Sciatic nerve (tissue), 2 donors: ENCODE measurements around the gene TAF4. TPM values are rescaled to one million over a fixed set of nuclear protein-coding genes. Genes with fewer than 3 reads are reported as not detected.
"Not testable (repeated sequence)": the region's sequence is repeated elsewhere in the genome, so short reads cannot be mapped to it uniquely, and the experiment has no call there.

Experiments
- ATAC-seq: fragments of 200-7000 bp; cut with Tn5 transposase; one replicate; pipeline ENCODE4 v1.9.1; 2020; ENCODE audit warnings: mild to moderate bottlenecking, moderate library complexity
- DNase-seq: peaks from one replicate; pipeline ENCODE4 v3.0.0-alpha.2; 2020; ENCODE audit warnings: low spot score
- intact Hi-C: fragments of 100-400 bp; cut with DNase I; formaldehyde crosslinking; loops from one replicate; pipeline ENCODE4 v1.14.2; 2022
- total RNA-seq: library from RNA; stranded (reverse); fragmentation: NEBNext Ultra II Directional; extraction: Animal tissue kit (Norgen Biotek cat#: 25700); gene quantifications from one replicate; pipeline ENCODE4 v1.2.1, GENCODE V29; 2021
- donor health status: DM: no; HTN: no; CAD: no.
- donor health status: DM: no; HTN: no; CAD: no.

Gene TAF4
- total RNA-seq, 1 donor from 2014 or later, result 20.1 TPM

DNA sequence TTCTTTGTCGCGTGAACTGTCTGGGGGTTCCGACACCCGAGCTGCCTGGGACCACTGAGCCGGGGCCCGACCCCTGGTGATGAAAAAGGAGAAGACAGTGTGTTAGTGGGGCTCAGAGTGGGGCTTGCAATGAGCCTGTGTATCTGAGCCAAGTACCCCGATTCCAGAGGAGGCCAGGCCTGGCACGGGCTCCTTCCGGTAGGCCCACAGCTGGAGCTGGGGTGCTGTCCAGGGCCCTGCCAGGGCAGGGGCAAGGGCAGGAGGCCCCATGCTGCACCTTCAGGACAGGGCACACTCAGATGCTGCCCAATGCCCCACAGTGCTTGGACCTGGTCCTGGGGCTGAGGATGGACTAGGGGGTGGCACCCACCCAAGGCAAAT, 89.4 kb downstream of the TAF4 start:
- ATAC-seq (no peak), DNase-seq (peak; percentile 41)
- intact Hi-C loops, result no loop called here

DNA sequence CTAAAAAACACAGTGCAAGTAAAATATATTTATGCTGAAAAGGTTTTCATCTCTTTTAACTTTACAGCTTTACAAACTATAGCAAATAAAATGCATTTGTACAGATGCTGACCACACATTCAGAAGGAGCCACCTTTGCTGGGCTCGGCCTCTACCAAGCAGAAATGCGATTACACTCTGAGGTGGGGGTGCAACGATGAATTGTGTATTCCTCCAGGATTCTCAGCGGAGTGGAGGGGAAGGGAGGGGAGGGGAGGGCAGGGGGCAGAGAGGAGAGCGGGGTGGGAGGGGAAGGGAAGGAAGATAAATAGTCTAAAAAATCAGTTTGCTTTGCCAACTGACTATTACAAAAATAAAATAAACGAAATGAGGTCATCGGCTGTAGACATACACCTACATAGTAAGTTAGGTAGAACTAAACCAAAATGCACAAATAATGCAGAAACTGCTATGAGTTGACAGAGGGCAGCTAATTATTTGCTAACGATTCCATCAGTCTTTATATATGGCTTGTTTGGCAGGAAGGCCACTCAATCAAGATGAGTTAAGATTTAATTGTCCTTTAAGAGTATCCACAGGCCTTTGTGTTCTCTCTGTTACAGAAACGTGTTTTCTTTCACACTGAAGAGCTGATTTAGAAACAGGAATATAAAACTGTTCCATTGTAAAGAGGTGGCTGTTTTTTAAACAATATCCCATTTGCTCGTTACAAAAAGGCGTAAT, 90.1 kb downstream of the TAF4 start:
- intact Hi-C loops, result no loop called here
- DNase-seq (no peak), ATAC-seq (no peak)

DNA sequence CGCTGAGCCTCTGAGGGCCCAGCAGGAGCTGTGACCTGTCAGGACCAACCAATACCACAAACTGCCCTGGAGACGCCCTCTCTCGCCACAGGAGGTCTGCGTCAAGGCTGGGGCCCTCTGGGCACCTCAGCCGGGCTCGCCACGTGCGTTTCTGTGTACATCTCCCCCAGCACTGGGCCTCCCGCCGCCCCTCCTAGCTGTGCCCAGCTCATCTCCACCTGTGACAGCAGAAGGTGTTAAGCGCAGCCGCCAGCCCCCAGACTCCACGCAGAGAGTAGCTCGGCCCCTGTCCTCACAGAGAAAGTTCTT, 91.4 kb downstream of the TAF4 start:
- no peak for ATAC-seq

DNA sequence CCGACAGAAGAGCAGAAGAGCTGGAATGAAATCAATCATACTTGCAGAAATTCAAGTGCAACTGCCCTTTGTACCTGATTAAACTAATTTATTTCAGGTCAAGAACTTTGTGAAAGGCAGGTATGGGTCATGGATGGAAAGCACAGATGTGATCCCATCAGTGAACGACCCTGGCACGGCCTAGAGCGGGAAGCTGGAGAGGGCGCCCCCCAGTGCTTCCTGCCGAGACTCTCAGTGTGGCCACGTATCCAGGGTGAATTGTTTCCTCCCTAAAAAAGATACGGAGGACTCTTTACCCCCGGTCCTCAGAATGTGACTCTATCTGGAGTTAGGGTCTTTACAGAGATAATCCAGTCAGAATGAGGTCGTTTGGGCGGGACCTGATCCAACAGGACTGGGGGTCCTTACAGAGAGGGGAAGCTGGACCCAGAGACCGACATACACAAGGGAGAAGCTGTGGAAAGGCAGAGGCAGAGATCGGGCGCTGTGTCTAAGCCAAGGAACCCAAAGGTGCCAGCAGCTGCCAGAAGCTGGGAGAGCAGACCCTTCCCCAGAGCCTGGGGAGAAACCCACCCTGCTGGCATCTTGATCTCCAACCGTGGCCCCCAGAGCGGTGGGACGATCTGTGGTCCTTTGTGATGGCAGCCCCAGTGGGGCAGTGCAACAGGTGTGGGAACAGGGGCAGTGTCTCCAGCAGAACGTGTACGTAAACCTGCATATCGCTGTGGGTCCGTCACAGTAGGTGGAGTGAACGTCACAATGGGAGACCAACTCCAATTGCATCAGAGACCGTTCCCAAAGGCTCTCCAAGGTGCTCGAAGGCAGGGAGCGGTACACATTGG, 91.9 kb downstream of the TAF4 start:
- ATAC-seq (no peak), DNase-seq (peak; percentile 46)
- intact Hi-C loops, result no loop called here

More for the DNA sequence above, 91.4 kb downstream of the TAF4 start:
- DNase-seq, result peak; percentile 49
- intact Hi-C loops, result no loop called here

DNA sequence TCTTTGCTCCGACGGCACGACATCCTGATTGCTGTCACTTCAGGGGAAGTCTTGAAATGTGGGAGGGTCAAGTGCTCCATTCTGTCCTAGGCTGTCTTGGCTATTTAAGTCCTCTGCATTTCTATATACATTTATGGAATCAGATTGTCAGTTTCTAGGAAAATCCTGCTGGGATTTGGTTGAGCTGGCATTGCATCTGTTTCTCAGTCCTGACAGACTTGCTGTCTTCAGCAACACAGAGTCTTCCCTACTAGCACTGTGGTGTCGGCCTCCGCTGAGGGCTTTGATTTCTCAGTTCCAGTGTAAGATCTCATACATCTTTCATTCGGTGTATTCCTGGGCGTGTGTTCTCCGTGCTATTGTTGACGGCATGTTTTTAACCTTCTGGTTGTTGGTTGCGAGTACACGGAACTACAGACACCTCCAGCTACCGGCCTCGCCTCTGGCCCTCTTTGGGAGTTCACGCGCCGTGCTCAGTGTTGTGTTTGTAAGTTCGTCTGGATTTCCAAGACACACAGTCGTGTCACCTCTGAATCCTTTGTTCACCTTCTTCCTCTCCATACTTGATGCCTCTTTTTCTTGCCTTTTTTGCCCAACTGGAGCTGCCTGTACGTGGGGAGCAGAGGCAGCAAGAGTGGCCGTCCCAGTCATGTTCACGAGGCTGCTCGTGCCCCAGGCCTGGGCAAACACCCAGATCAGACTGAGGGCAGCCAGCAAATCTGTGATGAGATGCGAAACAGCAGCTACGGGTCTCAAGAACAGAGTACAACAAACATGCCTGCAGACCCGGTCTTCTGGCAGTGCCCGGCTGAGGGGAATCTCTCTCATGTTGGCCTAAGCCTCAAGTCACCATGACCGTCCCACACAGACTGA, 92.8 kb downstream of the TAF4 start:
- DNase-seq (peak; percentile 42), ATAC-seq (no peak)
- intact Hi-C loops, result no loop called here

DNA sequence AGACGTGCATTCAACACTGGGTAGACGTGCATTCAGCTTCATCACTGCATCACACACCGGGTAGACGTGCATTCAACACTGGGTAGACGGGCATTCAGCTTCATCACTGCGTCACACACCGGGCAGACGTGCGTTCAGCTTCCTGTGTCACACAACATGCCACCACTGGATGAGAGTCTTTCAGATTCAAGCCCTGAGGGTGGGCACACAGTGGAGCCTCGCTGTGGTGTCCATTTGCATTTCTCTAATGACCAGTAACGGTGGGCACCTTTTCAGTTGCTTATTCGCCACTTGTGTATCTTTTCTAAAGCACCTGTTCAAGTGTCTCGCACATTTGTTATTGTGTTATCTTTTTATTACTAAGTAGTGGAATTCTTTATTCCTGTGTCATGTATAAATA, 94.1 kb downstream of the TAF4 start:
- intact Hi-C loops, ATAC-seq: not testable (repeated sequence)
- peak; percentile 25 for DNase-seq

DNA sequence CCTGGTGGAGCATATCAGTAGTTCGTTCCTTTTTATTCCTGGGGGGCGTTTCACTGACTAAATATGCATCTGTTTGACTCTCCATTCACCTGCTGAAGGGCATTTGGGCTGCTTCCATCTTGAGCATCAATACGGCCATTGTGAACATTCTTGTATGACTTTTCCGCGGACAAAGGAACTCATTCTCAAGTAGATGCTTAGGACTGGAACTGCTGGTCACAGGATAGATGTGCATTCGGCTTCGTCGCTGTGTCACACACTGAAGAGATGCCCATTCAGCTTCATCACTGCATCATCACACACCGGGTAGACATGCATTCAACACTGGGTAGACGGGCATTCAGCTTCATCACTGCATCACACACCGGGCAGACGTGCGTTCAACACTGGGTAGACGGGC, 95.3 kb downstream of the TAF4 start:
- ATAC-seq (no peak), DNase-seq (peak; percentile 13)
- intact Hi-C loops, result no loop called here

DNA sequence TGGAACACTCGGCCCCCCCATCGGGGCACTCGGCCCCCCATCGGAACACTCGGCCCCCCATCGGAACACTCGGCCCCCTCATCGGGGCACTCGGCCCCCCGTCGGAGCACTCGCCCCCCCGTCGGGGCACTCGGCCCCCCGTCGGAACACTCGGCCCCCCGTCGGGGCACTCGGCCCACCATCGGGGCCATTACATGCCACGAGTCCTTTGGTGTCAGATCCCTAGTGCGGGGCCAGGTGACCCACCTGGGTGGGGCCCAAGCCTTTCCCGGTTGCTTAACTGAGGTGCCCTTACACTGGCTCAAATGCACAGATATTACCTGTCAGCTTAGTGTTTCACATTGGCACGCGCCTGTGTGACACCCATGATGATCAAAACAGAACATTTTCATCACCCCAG, 95.9 kb downstream of the TAF4 start:
- ATAC-seq (no peak), DNase-seq (peak; percentile 28)
- intact Hi-C loops, result no loop called here

DNA sequence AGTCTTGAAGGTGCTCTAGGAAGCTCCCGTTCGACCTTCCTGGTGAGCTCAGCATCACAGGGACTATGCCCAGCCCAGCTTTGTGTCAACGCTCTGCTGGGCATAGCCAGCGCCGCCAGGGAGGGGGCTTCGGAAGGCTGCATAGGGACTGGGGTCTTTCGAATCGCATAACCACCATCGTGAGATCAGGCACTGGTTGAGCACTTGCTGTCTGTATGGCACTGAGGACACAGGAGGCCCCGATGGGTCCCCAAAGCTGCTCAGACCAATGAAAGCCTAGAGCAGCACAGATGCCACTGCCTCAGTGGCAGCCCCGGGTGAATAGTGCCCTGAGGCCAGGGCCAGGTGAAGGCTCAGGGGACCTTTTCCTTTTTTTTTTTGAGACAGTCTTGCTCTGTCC, 96.7 kb downstream of the TAF4 start:
- DNase-seq (no peak), ATAC-seq (no peak)
- intact Hi-C loops, result no loop called here

DNA sequence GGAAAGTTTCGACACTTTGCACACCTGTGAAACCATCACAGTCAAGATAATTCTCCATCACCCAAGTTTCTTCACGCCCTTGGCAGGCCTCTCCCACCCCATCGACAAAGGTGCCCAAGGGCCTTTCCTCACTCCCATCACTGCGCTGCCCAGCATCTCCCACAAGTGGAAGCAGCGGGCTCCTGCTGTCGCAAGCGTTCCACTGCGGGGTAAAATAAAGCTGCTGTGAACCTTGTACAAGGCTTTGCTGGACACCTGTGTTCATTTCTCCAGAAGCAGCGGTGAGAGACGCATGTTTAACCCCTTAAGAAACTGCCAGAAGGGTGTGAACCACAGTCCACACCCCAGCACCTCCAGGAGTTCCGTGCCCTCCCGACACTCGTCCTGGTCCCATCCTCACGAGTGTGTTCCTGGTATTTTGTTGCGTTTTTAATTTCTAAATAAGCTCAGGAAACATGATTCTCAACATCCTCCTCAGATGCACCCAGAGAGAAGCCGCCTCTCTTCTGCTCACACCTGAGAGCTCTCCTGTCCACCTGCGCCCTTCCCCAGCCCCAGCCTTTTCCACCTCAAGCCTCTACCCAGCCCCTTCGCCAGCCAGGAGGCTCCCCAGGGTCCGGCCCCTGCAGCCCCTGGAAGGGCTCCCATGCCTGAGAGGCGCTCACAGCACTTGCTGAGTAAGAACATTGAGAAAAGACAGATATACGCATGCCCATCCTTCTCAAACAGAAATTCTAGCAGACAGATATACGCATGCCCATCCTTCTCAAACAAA, 97.5 kb downstream of the TAF4 start:
- ATAC-seq (no peak), DNase-seq (no peak)
- intact Hi-C loops, result no loop called here

DNA sequence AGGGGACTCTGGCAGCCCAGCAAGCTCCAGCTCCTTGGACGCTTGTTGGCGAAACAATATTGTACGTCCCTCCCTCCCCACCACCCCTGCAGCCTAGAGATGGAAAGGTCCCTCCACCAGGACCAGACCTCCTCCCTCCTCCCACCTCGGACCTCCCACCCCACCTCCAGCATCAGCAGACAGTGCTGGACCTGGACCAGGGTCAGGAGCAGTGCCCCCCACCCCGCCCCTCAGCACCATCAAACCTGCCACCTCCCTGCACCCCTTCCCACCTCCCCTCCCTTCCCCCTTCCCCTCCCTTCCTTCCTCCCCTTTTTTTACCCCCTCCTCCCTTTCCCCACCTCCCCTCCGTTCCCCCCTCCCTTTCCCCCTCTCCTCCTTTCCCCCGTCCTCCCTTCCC, 98.4 kb downstream of the TAF4 start:
- ATAC-seq (no peak), DNase-seq (no peak)

DNA sequence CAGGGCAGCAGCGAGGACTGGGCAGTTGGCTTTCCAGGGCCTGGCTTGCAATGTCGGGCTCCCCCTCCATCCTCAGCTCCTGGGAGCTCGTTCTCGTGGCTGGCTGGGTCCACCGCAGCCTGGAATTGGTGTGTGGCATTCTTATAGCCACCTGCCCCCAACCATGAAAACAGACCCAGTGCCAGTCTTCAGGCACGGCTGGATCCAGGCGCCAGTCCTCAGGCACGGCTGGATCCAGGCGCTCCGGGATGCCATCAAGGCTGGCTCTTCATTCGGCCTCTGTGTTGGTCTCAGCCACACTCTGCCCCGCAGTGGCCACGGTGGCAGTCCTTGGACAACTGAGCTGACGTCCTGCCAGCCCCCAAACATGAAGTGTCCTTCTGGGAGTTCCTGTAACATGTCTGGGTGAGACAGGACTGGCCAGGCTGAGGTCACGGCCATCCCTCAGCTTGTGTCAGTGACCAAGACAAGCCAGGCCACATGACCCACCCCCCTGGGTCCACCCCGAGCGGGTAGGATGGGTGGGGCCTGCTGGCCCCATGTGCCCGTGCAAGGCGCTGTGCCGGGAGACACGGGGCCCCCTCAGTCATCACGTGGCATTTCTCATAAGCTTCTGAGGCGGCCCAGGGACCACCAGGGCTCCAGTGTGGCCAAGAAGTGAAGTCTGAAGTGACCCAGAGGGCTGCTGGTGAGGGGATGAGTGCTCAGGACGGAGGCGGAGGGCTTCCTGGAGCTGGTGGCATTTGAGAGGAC, 99.0 kb downstream of the TAF4 start:
- ATAC-seq (no peak), DNase-seq (no peak)
- intact Hi-C loops, result no loop called here

More for the DNA sequence above, 98.4 kb downstream of the TAF4 start:
- intact Hi-C loops, result no loop called here

DNA sequence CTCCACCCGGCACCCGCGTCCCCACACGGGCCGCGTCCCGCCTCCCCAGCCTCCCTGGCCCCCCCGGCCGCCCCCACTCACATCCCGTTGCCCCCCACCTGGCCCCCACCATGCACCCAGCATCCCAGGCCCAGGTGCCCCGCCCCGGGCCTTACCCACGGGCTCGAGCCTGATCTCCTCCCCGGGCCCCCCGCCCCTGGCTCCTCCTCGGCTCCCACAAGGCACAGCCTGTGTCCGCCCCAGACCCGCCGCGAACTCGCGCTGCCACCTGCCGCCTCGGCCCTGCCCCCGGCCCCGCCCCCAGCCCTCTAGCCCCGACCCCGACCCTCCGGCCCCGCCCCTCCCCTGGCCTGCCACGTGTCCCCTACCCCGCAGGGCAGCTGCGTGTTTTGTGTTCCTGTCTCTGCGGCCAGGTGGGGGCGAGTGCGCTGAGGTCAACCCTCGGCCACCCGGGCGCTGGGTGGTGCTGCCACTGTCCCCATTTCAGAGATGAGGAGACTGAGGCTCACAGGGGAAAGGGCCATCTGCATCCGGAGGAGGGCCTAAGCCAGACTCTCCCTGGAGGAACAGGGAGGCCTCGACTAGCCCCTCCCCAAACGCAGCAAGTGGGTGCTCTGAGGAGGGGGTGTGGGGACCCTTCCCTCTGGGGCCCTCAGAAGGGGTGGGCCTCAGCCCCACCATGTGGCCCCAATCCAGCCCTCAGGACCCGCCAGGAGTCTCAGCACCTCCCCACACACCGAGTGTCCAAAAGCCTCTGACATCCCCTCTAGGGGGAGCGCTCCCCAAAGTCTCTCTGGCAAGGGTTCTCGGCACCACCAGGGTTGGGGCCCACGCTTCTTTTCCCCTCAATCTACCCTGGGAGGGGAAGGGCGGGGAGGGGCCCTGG, 99.8 kb downstream of the TAF4 start:
- intact Hi-C loops, result no loop called here
- DNase-seq (no peak), ATAC-seq (no peak)

DNA sequence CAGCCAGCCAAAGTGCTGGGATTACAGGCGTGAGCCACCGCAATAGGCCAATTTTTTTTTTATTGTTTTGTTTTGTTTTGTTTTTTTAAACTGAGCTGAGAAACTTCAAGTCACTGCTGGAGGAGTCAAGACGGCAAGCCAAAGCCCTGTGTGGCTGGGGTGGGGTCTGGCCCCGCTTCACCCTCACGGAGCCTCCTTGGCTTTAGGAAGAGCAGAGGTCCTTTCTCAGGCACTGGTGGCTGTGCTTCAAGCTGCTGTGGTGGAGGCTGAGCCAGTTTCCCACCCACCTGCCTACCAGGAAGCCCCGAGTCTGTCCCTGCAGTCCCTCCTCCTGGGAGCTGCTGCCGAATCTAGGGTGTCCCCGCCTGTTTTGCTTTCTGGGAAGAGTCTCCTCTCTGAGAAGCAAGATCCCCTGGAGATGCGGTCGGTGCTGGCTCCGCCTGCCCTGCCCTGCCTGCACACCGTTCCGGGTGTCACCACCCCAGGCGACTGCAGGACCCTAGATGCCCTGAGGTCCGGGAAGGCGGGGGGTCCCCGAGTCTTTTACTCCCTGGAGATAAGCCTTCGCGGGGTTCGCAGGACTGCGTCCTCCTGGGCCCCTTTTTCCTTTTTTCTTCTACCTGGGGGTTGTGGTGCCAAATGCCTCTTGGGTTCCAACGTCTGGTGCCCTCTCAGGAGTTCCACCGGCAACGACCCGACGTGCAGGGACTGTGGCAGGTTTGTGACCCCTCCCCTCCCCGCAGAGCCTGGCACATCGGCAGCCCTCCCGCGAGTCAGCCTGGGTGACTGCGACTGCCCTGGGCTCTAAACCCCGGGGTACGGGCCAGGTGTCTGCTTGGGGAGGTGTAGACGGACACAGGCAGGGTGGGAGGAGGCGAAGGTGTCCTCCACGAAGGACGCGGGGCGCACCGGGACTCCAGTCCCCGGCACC, 100.7 kb downstream of the TAF4 start:
- intact Hi-C loops, result no loop called here
- no peak for DNase-seq
- no peak for ATAC-seq

DNA sequence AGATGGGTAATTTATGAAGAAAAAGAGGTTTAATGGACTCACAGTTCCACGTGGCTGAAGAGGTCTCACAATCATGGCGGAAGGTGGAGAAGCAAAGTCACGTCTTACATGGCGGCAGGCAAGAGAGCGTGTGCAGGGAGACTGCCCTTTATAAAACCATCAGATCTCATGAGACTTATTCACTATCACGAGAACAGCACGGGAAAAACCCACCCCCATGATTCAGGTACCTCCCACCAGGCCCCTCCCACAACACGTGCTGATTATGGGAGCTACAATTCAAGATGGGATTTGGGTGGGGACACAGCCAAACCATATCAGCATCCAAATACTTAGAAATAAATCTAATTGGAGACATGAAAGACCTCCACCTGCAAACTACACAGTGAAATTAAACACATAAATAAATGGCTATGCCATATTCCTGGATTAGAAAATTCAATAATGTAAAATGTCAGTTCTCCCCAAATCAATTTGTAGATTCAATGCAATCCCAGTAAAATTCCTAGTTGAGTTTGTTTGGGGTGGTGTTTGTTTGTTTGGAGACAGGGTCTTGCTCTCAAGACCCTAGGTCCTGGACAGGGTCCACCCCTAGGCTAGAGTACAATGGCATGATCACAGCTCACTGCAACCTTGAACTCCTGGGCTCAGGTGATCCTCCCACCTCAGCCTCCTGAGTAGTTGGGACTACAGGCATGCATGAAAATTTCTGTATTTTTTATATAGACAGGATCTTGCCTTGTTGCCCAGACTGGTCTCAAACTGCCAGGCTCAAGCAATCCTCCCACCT, 101.6 kb downstream of the TAF4 start:
- DNase-seq, result no peak
- no peak for ATAC-seq
- intact Hi-C loops, result no loop called here

DNA sequence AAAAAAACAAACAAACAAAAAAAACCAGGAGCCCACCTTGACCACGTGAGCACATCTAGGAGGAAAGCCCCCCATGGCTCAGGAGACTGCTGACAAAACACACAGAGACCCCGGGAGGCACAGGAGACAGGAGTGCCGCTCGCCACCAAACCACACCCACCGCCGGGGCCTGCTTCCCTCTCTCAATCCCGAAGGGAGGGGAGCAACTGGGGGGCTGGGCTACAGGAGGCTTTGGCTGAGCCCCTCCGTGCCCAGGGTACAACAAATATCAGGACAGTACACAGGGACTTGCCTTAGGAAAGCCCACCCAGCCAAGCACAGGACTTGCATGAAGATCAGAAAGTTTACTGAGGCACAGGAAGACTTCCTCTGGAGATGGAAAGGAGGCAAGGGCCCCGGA, 102.5 kb downstream of the TAF4 start:
- ATAC-seq (no peak), DNase-seq (no peak)
- intact Hi-C loops, result no loop called here
